Endothelial cell of umbilical vein (primary cell): Measurements from ENCODE around the gene MINDY3. TPM values are rescaled to one million over a fixed set of nuclear protein-coding genes. Genes with fewer than 3 reads are reported as not detected.

Experiments used
- Bru-seq: library from RNA; stranded (reverse); fragments of 400-500 nt; gene quantifications from one replicate; lab custom pipeline; 2021; lab: Mats Ljungman, UMichigan
- BruChase-seq, 2 experiments: library from RNA; stranded (reverse); fragments of 400-500 nt; gene quantifications; one replicate each; lab custom pipeline; 2021; lab: Mats Ljungman, UMichigan
- BruUV-seq: library from RNA; stranded (reverse); fragments of 400-500 nt; replicated peaks from 2 replicates; lab custom pipeline; 2021; lab: Mats Ljungman, UMichigan
- CTCF ChIA-PET: fragments of 300-600, 350-600 bp; sonication (Branson Sonifier 250); formaldehyde crosslinking; loops from one replicate; lab custom pipeline; 2021; ENCODE audit warnings: antibody characterized with exemption, inconsistent platforms; lab: Charles Lee
- POLR2A ChIA-PET: fragments of 300-600, 350-600 bp; sonication (Branson Sonifier 250); formaldehyde crosslinking; loops from one replicate; lab custom pipeline; 2021; ENCODE audit warnings: antibody characterized with exemption, inconsistent platforms; lab: Charles Lee
- DNase-seq: peaks from one replicate; pipeline ENCODE4 v3.0.0-alpha.2; 2011; ENCODE audit warnings: low read depth, low spot score
- FAIRE-seq: peaks from 2 replicates; lab custom pipeline; 2011; peaks lifted over from hg19 to GRCh38; lab: Jason Lieb, UNC
- H2AFZ ChIP-seq: 2 replicates; pipeline ENCODE4 v1.6.0; 2012; ENCODE audit warnings: low read depth, low read length, control low read depth, inconsistent platforms
- H3K27ac ChIP-seq: 2 replicates; pipeline ENCODE4 v1.5.1; 2011; ENCODE audit warnings: low read depth, mild to moderate bottlenecking, control low read depth, low read length, moderate library complexity; ENCODE audit not compliant: insufficient read depth
- H3K27me3 ChIP-seq, 2 experiments: 2 replicates each; pipeline versions ENCODE4 v1.6.0 to v1.6.1; 2011; ENCODE audit warnings: low read length in 2 of 2, mixed read lengths in 1 of 2; ENCODE audit not compliant: control insufficient read depth in 2 of 2, insufficient read depth in 2 of 2
- H3K36me3 ChIP-seq, 2 experiments: 2 replicates in 1 of 2; 3 replicates in 1 of 2; pipeline ENCODE4 v1.5.1; 2011; ENCODE audit warnings: low read length in 2 of 2, mild to moderate bottlenecking in 1 of 2, moderate library complexity in 1 of 2; ENCODE audit not compliant: control insufficient read depth in 2 of 2, insufficient read depth in 2 of 2; ENCODE audit errors: extremely low read depth in 1 of 2
- H3K4me1 ChIP-seq: 3 replicates; pipeline ENCODE4 v1.5.1; 2011; ENCODE audit warnings: mild to moderate bottlenecking, low read length; ENCODE audit not compliant: control insufficient read depth, insufficient read depth; ENCODE audit errors: extremely low read depth
- H3K4me2 ChIP-seq: 2 replicates; pipeline ENCODE4 v1.6.1; 2011; ENCODE audit warnings: low read length, control low read depth, mixed read lengths; ENCODE audit not compliant: insufficient read depth
- H3K4me3 ChIP-seq, 3 experiments: fragments of 200-600 bp in 1 of 3; sonication (generic), shearing (Covaris generic) in 1 of 3; replicated peaks in 1 of 3; 2 replicates each; pipeline ENCODE4 v1.5.1; 2011 to 2016; ENCODE audit warnings: control low read depth in 3 of 3, low read length in 3 of 3, mild to moderate bottlenecking in 2 of 3, inconsistent platforms in 1 of 3, low read depth in 1 of 3, moderate library complexity in 1 of 3; ENCODE audit not compliant: insufficient read depth in 1 of 3
- H3K79me2 ChIP-seq: 2 replicates; pipeline ENCODE4 v1.6.0; 2012; ENCODE audit warnings: low read length, inconsistent platforms; ENCODE audit not compliant: control insufficient read depth, insufficient read depth
- H3K9ac ChIP-seq: replicated peaks from 2 replicates; pipeline ENCODE3; 2011; ENCODE audit warnings: low read length, control low read depth; ENCODE audit not compliant: insufficient read depth; ENCODE audit errors: extremely low read depth
- H3K9me1 ChIP-seq: replicated peaks from 3 replicates; pipeline ENCODE4 v1.6.0; 2011; ENCODE audit warnings: mild to moderate bottlenecking, low read length; ENCODE audit not compliant: control insufficient read depth, insufficient read depth; ENCODE audit errors: extremely low read depth
- H3K9me3 ChIP-seq: replicated peaks from 2 replicates; pipeline ENCODE4 v1.5.1; 2012; ENCODE audit warnings: low read length, inconsistent platforms; ENCODE audit not compliant: control insufficient read depth, insufficient read depth
- H4K20me1 ChIP-seq: replicated peaks from 2 replicates; pipeline ENCODE3; 2011; ENCODE audit warnings: mild to moderate bottlenecking, low read length; ENCODE audit not compliant: control insufficient read depth, insufficient read depth; ENCODE audit errors: extremely low read depth
- JUN ChIP-seq: IDR thresholded peaks from 2 replicates; pipeline ENCODE4 v1.6.1; 2011; ENCODE audit warnings: borderline replicate concordance, low read depth; ENCODE audit not compliant: insufficient read length, insufficient read depth
- POLR2A ChIP-seq: IDR thresholded peaks from 2 replicates; pipeline ENCODE4 v1.6.1; 2012; ENCODE audit warnings: low read depth, mild to moderate bottlenecking, control low read depth, low read length
- POLR2AphosphoS5 ChIP-seq: IDR thresholded peaks from 2 replicates; pipeline ENCODE4 v1.6.1; 2012; ENCODE audit warnings: low read depth, mild to moderate bottlenecking, control low read depth, low read length, moderate library complexity; ENCODE audit not compliant: insufficient read depth
- dilution Hi-C: fragments of 300-500 bp; cut with MboI; formaldehyde crosslinking; loops from one replicate; pipeline ENCODE4 v1.15.0; 2019; ENCODE audit warnings: low sequenced_read_pairs; ENCODE audit not compliant: extremely low pct_ligation_motif_present
- intact Hi-C: fragments of 100-400 bp; cut with micrococcal nuclease; formaldehyde crosslinking; loops from one replicate; pipeline ENCODE4 v1.10.0; 2022
- long read RNA-seq: library from polyadenylated mRNA; stranded (forward); transcript quantifications from one replicate; pipeline ENCODE4 v2.0.0, GENCODE V29; 2021
- polyA minus RNA-seq, 3 experiments: library from RNA; depleted of rRNA, polyadenylated mRNA; stranded (reverse); fragments of >200 nt; gene quantifications; 1 replicate in 1 of 3; 2 replicates in 2 of 3; pipeline ENCODE4 v1.2.3, GENCODE V29; 2011
- polyA plus RNA-seq, 4 experiments: library from polyadenylated mRNA; depleted of rRNA in 3 of 4; stranded (reverse) in 3 of 4; unstranded in 1 of 4; fragments of >200 nt; gene quantifications; 2 replicates each; pipeline versions ENCODE4 v1.2.1 to v1.2.3, GENCODE V29; 2011 to 2012; ENCODE audit warnings: missing spikeins in 1 of 4
- total RNA-seq: library from RNA; stranded (reverse); gene quantifications from 2 replicates; pipeline ENCODE4 v1.2.3, GENCODE V29; 2021

MINDY3 gene
- total RNA-seq (20.2 and 21.2 TPM in 2 replicates), polyA plus RNA-seq (5.4 and 7.5 TPM in 2 replicates), polyA minus RNA-seq (5.1 and 6.0 TPM in 2 replicates), Bru-seq, nascent RNA (percentile 79 among the genes with signal in this experiment), BruChase-seq, experiment 1, labeled RNA remaining after a 6-hour chase (percentile 56 among the genes with signal in this experiment), BruChase-seq, experiment 2, labeled RNA remaining after a 2-hour chase (percentile 77 among the genes with signal in this experiment)
- polyA plus RNA-seq (2011; cell fraction: cytosol; rRNA removed) = 6.6 and 6.9 TPM in 2 replicates
- 26.0 and 33.9 TPM in 2 replicates for polyA plus RNA-seq (2011; cell fraction: nucleus; rRNA removed)
- 15.3 and 23.5 TPM in 2 replicates for polyA plus RNA-seq (2012)
- 5.5 TPM for polyA minus RNA-seq (2011; cell fraction: cytosol; rRNA and poly(A)+ RNA removed)
- 22.6 and 24.1 TPM in 2 replicates for polyA minus RNA-seq (2011; cell fraction: nucleus; rRNA and poly(A)+ RNA removed)
- long read RNA-seq, transcript MINDY3-201 (15 exons, 2,381 nt) = major isoform, 37 of 51 reads
- long read RNA-seq, partial matches to known transcripts = 5 of 51 reads
- long read RNA-seq, other reads (novel, unspliced or antisense) = 6 of 51 reads

- Histone ChIP-seq H3K9me3 (no peaks in the 10 kb centered on the region), H3K27ac (peak within 1 kb of the TSS; percentile 30), H3K9ac (peak within 1 kb of the TSS; percentile 62), H2AFZ (peak within 1 kb of the TSS; percentile 96), H3K79me2 (peaks cover 30% of the 10 kb centered on the region), H3K36me3 (peaks cover 0 to 2% of the 10 kb centered on the region in 2 experiments), H3K27me3 (peaks cover 2 to 14% of the 10 kb centered on the region in 2 experiments), H3K4me1 (peaks cover 21% of the 10 kb centered on the region), H3K4me3 (peak within 1 kb of the TSS; percentile 68 to 84 (median 76)), H4K20me1 (peaks cover 4% of the 10 kb centered on the region), H3K9me1 (no peaks in the 10 kb centered on the region), H3K4me2 (peak within 1 kb of the TSS; percentile 96)
- DNase-seq (peak; percentile 60), FAIRE-seq (peak; percentile 84)
- BruUV-seq = TSS peak; percentile 42
- ChIA-PET CTCF (interaction anchor here (1.6 kb wide), 1 partner anchor 917 kb away, joined by 5 read pairs; no protein-coding TSS in a partner anchor), POLR2A (interaction anchor here (0.6 kb wide), 1 partner anchor 1382 kb away, joined by 5 read pairs; no protein-coding TSS in a partner anchor)
- intact Hi-C loops (loop anchor here (1.0 kb wide), 1 partner anchor 576 kb away; no protein-coding TSS in a partner anchor), dilution Hi-C loops (no loop called here)
- TF ChIP-seq POLR2A (peak; percentile 63), JUN (no peak), POLR2AphosphoS5 (peak; percentile 76)
Observed at GRCh38 chr10:15859906-15860691, at the start of gene MINDY3. Gene MINDY3, minus strand, starts transcription at chr10:15860507. Its CDS starts 208 bp downstream, at chr10:15860299.
